GM12892 (cell line): ENCODE measurements around the gene CDH4.

Source experiments
- POLR2A ChIP-seq: IDR thresholded peaks from 2 replicates; pipeline ENCODE4 v1.6.1; 2011; ENCODE audit warnings: low read depth, low read length, control low read depth
- POLR2AphosphoS5 ChIP-seq: IDR thresholded peaks from 2 replicates; pipeline ENCODE4 v1.6.1; 2011; ENCODE audit warnings: low read depth, low read length, control low read depth
- TAF1 ChIP-seq: IDR thresholded peaks from 2 replicates; pipeline ENCODE4 v1.6.1; 2011; ENCODE audit warnings: low read depth, mild to moderate bottlenecking, control low read depth, low read length, borderline replicate concordance

GRCh38 chr20:61919675-61920365, 667.8 kb downstream of the CDH4 start:
- TF ChIP-seq TAF1 (no peak), POLR2AphosphoS5 (no peak), POLR2A (no peak)
